Adrenal gland (tissue), 12 donors: ENCODE data around the gene MUTYH. TPM values are rescaled to one million over a fixed set of nuclear protein-coding genes. Genes with fewer than 3 reads are reported as not detected.

Experiments used
- DNase-seq, 7 donors: peaks; one replicate each; pipeline ENCODE4 v3.0.0-alpha.2; 2019 to 2020
- H3K27ac ChIP-seq, 5 donors: fragments of 200-600 bp; sonication (generic) in 4 of 5; 1 replicate in 3 of 5; 2 replicates in 2 of 5; pipeline versions ENCODE4 v1.5.1 to v1.8.0; 2016 to 2020; ENCODE audit warnings: mild to moderate bottlenecking in 1 of 5
- H3K27me3 ChIP-seq: fragments of 200-600 bp; 2 replicates; pipeline ENCODE4 v1.8.0; 2021
- H3K36me3 ChIP-seq, 2 donors: fragments of 200-600 bp; replicated peaks in 1 of 2; 1 replicate in 1 of 2; 2 replicates in 1 of 2; pipeline versions ENCODE4 v1.5.1 to v1.8.0; 2018 to 2022
- H3K4me1 ChIP-seq, 2 donors: fragments of 200-600 bp; replicated peaks in 1 of 2; 1 replicate in 1 of 2; 2 replicates in 1 of 2; pipeline versions ENCODE4 v1.5.1 to v1.8.0; 2018 to 2021
- H3K4me3 ChIP-seq, 4 donors: fragments of 200-600 bp; sonication (generic) in 3 of 4; one replicate each; pipeline ENCODE4 v1.5.1; 2016 to 2018
- H3K9me3 ChIP-seq, 3 donors: fragments of 200-600 bp; sonication (generic) in 1 of 3; replicated peaks in 1 of 3; 1 replicate in 2 of 3; 2 replicates in 1 of 3; pipeline versions ENCODE4 v1.5.1 to v1.8.0; 2016 to 2021
- CTCF ChIP-seq, 6 experiments: fragments of 450-650 bp in 4 of 6; fragments of 200-600 bp in 2 of 6; sonication (generic) in 1 of 6; IDR thresholded peaks; 1 replicate in 5 of 6; 2 replicates in 1 of 6; pipeline versions ENCODE4 v1.5.1 to v1.8.0; 2016 to 2021; ENCODE audit warnings: antibody characterized with exemption in 6 of 6, mild to moderate bottlenecking in 2 of 6, moderate library complexity in 1 of 6
- POLR2A ChIP-seq, 2 donors: fragments of 450-650 bp; IDR thresholded peaks; one replicate each; pipeline ENCODE4 v1.6.1; 2017; ENCODE audit warnings: antibody characterized with exemption in 2 of 2, mild to moderate bottlenecking in 2 of 2, moderate library complexity in 1 of 2
- WGBS, 4 donors: extraction: QIAGEN DNeasy Blood & Tissue Kit in 2 of 4; methylation state at CpG; one replicate each; pipeline versions ENCODE4 v1.1.5 to v1.1.7; 2013 to 2017; 5-methylcytosine and 5-hydroxymethylcytosine counted together
- intact Hi-C, 2 donors: fragments of 100-400 bp; cut with DNase I; formaldehyde crosslinking; loops; one replicate each; pipeline versions ENCODE4 v1.14.1 to v1.15.0; 2022 to 2023
- polyA plus RNA-seq, 3 donors: library from polyadenylated mRNA; stranded (reverse); fragments of 200-250 nt in 2 of 3; fragments of 350-450 nt in 1 of 3; fragmentation: Illumina TruSeq in 1 of 3; extraction: RNeasy Lipid Tissue Mini Kit (QIAGEN cat#74804) in 1 of 3; gene quantifications; one replicate each; pipeline ENCODE4 v1.2.3, GENCODE V29; 2013 to 2014
- total RNA-seq, 9 donors: library from RNA; depleted of rRNA in 4 of 9; stranded (reverse); fragments of >200 nt in 4 of 9; fragments of 120-200 nt in 1 of 9; fragmentation: NEBNext Ultra II Directional in 1 of 9; extraction: Animal tissue kit (Norgen Biotek cat#: 25700) in 1 of 9; gene quantifications; one replicate each; pipeline versions ENCODE4 v1.1.0 to v1.2.4, GENCODE V29; 2013 to 2023
- donor health status: healthy with polysubstance abuse.
- donor health status: Bipolar disorder and iron deficiency.
- donor health status: DM: yes; HTN: yes; CAD: no.
- donor health status: DM: no; HTN: no; CAD: no.
- donor health status: DM: no; HTN: no; CAD: no.
- donor health status: DM: yes; HTN: yes; CAD: no.

MUTYH gene
- total and polyA plus RNA-seq, 12 donors, result 9.8 to 60.7 (median 22.2) TPM

GRCh38 chr1:45340816-45341466 lies 701 bp upstream of the MUTYH start:
- no peak for TF ChIP-seq CTCF (IDR thresholded peaks at IDR 0.05)
- TF ChIP-seq POLR2A (IDR thresholded peaks at IDR 0.05), result no peak
- Histone ChIP-seq H3K27me3 (no peaks in the 10 kb centered on the region), H3K9me3 (no peaks in the 10 kb centered on the region), H3K27ac (peak overlapping the region in 4 of 5 donors; percentile 88 to 96 (median 94)), H3K36me3 (peaks cover 0 to 38% of the 10 kb centered on the region in 2 donors), H3K4me3 (peak overlapping the region; percentile 37 to 95 (median 72)), H3K4me1 (peaks cover 19 to 20% of the 10 kb centered on the region in 2 donors)
- 4 to 45% (median 30%) methylated on average over 4 to 6 of the region's 6 CpGs for WGBS, 4 donors
- DNase-seq, result no peak
- intact Hi-C loops, result loop anchor here in 1 of 2 donors (10.0 kb wide), 1 partner anchor 224 kb away; no protein-coding TSS in a partner anchor

- Histone ChIP-seq H3K4me3 (no peak overlapping the region), H3K27me3 (no peaks in the 10 kb centered on the region), H3K4me1 (peaks cover 19 to 20% of the 10 kb centered on the region in 2 donors), H3K9me3 (no peaks in the 10 kb centered on the region), H3K36me3 (peaks cover 0 to 26% of the 10 kb centered on the region in 2 donors), H3K27ac (no peak overlapping the region)
- TF ChIP-seq POLR2A (IDR thresholded peaks at IDR 0.05) (no peak), CTCF (IDR thresholded peaks at IDR 0.05) (no peak)
- 91 to 100% (median 97%) methylated on average over 3 of the region's 3 CpGs for WGBS, 4 donors
- intact Hi-C loops, result no loop called here
- DNase-seq, result no peak
Measured at GRCh38 chr1:45337630-45338325, 2.5 kb downstream of the MUTYH start.

GRCh38 chr1:45335855-45336324 lies 4.3 kb downstream of the MUTYH start:
- WGBS, 4 donors, result 92 to 96% (median 95%) methylated on average over 4 of the region's 4 CpGs
- intact Hi-C loops, result no loop called here
- H3K9me3 ChIP-seq, result no peaks in the 10 kb centered on the region
- H3K27ac ChIP-seq, result no peak overlapping the region
- H3K36me3 ChIP-seq, result peaks cover 0 to 27% of the 10 kb centered on the region in 2 donors
- peaks cover 10 to 11% of the 10 kb centered on the region in 2 donors for H3K4me1 ChIP-seq
- no peak for DNase-seq
- TF ChIP-seq CTCF (IDR thresholded peaks at IDR 0.05) (no peak), POLR2A (IDR thresholded peaks at IDR 0.05) (no peak)
- no peak overlapping the region for H3K4me3 ChIP-seq
- H3K27me3 ChIP-seq, result no peaks in the 10 kb centered on the region
